Measurements from ENCODE around the gene MADCAM1.

Gene MADCAM1

GRCh38 chr19:508204-509150 is 12.2 kb downstream of the MADCAM1 start:
- no peak for DNase-seq

- peak; percentile 72 to 95 (median 89) for DNase-seq
These were observed 14.4 kb downstream of the MADCAM1 start for GRCh38 chr19:510606-511100.

- DNase-seq, result peak; percentile 57 to 97 (median 90)
These were observed 15.0 kb downstream of the MADCAM1 start for GRCh38 chr19:511101-511851.

- DNase-seq, result no peak
These were observed 16.5 kb downstream of the MADCAM1 start for GRCh38 chr19:512547-513365.

- no peak for DNase-seq
These were observed 17.3 kb downstream of the MADCAM1 start for GRCh38 chr19:513368-514165.

GRCh38 chr19:514166-514663 is 17.9 kb downstream of the MADCAM1 start:
- DNase-seq, result no peak

GRCh38 chr19:517721-518597 is 21.7 kb downstream of the MADCAM1 start:
- DNase-seq, result no peak

- DNase-seq, result peak in 4 of 5 experiments; percentile 27 to 71 (median 42)
These were observed 22.4 kb downstream of the MADCAM1 start for GRCh38 chr19:518598-519231.

GRCh38 chr19:519449-519865 is 23.2 kb downstream of the MADCAM1 start:
- no peak for DNase-seq

GRCh38 chr19:522726-523125 is 26.4 kb downstream of the MADCAM1 start:
- DNase-seq, result no peak

- DNase-seq, result no peak
These were observed 27.9 kb downstream of the MADCAM1 start for GRCh38 chr19:524062-524674.

- DNase-seq, result no peak
These were observed 28.7 kb downstream of the MADCAM1 start for GRCh38 chr19:525029-525428.

GRCh38 chr19:525857-526419 is 29.7 kb downstream of the MADCAM1 start:
- DNase-seq, result no peak

GRCh38 chr19:530134-531008 is 34.1 kb downstream of the MADCAM1 start:
- no peak for DNase-seq

GRCh38 chr19:531009-531752 is 34.9 kb downstream of the MADCAM1 start:
- peak; percentile 74 to 89 (median 87) for DNase-seq

GRCh38 chr19:531753-532560 is 35.7 kb downstream of the MADCAM1 start, which contains the start of gene CDC34:
Gene CDC34 (plus strand): TSS chr19:531760. CDS start chr19:531932, 172 bp downstream.
- no peak for DNase-seq
